NCI-H460 (cell line): ENCODE measurements around the gene TRIM74. TPM values are rescaled to one million over a fixed set of nuclear protein-coding genes. Genes with fewer than 3 reads are reported as not detected.
A peak's percentile ranks its signal among the peaks of the same experiment; 100 is the strongest.
"Not testable (repeated sequence)": the region's sequence is repeated elsewhere in the genome, so short reads cannot be mapped to it uniquely, and the experiment has no call there.

ENCODE experiments used
- DNase-seq: peaks from one replicate; pipeline ENCODE4 v3.0.0-alpha.2; 2016; ENCODE audit warnings: low read depth; ENCODE audit errors: extremely low read depth
- total RNA-seq: library from RNA; depleted of rRNA; stranded (reverse); fragments of >200 nt; shearing (Covaris generic); gene quantifications from 2 replicates; pipeline ENCODE4 v1.2.3, GENCODE V29; 2014

The TRIM74 gene
- total RNA-seq, 1 experiment from 2014 or later: 0.12 TPM

- not testable (repeated sequence) for DNase-seq
These were observed 8.5 kb downstream of the TRIM74 start for GRCh38 chr7:72960626-72961345.

- not testable (repeated sequence) for DNase-seq
These were observed 9.2 kb downstream of the TRIM74 start for GRCh38 chr7:72960029-72960428.

- DNase-seq: not testable (repeated sequence)
These were observed 14.6 kb downstream of the TRIM74 start for GRCh38 chr7:72954563-72955198.

- DNase-seq: not testable (repeated sequence)
These were observed 15.2 kb downstream of the TRIM74 start for GRCh38 chr7:72953901-72954562.

- not testable (repeated sequence) for DNase-seq
These were observed 18.8 kb downstream of the TRIM74 start for GRCh38 chr7:72950432-72950831.

GRCh38 chr7:72949686-72950085, 19.6 kb downstream of the TRIM74 start:
- DNase-seq: not testable (repeated sequence)

GRCh38 chr7:72949276-72949675, 20.0 kb downstream of the TRIM74 start:
- not testable (repeated sequence) for DNase-seq

GRCh38 chr7:72948714-72949113, 20.6 kb downstream of the TRIM74 start:
- not testable (repeated sequence) for DNase-seq

GRCh38 chr7:72946130-72946745, 23.0 kb downstream of the TRIM74 start:
- DNase-seq: not testable (repeated sequence)

GRCh38 chr7:72945597-72945996, 23.7 kb downstream of the TRIM74 start:
- not testable (repeated sequence) for DNase-seq

GRCh38 chr7:72944937-72945336, 24.3 kb downstream of the TRIM74 start:
- not testable (repeated sequence) for DNase-seq

GRCh38 chr7:72942956-72943355, 26.3 kb downstream of the TRIM74 start:
- not testable (repeated sequence) for DNase-seq

GRCh38 chr7:72942022-72942705, 27.1 kb downstream of the TRIM74 start:
- DNase-seq: not testable (repeated sequence)

GRCh38 chr7:72928216-72928615, 41.0 kb downstream of the TRIM74 start:
- DNase-seq: not testable (repeated sequence)

GRCh38 chr7:72927791-72928190, 41.5 kb downstream of the TRIM74 start:
- not testable (repeated sequence) for DNase-seq

GRCh38 chr7:72925546-72926120, 43.6 kb downstream of the TRIM74 start:
- DNase-seq: no peak

- peak; percentile 70 for DNase-seq
These were observed 44.3 kb downstream of the TRIM74 start, which contains the start of gene POM121 for GRCh38 chr7:72924733-72925545. Gene POM121, plus strand, starts transcription at chr7:72925095. Its CDS starts 27 bp downstream, at chr7:72925122.

GRCh38 chr7:72924386-72924732, 44.9 kb downstream of the TRIM74 start:
- no peak for DNase-seq

GRCh38 chr7:72919256-72919775, 50.0 kb downstream of the TRIM74 start:
- DNase-seq: no peak
